Measurements from ENCODE around the gene TMPRSS6. TPM values are rescaled to one million over a fixed set of nuclear protein-coding genes. Genes with fewer than 3 reads are reported as not detected.

TMPRSS6 gene
- total and polyA plus RNA-seq, 4 donors = 0.09 to 1.0 (median 0.69) TPM

DNA sequence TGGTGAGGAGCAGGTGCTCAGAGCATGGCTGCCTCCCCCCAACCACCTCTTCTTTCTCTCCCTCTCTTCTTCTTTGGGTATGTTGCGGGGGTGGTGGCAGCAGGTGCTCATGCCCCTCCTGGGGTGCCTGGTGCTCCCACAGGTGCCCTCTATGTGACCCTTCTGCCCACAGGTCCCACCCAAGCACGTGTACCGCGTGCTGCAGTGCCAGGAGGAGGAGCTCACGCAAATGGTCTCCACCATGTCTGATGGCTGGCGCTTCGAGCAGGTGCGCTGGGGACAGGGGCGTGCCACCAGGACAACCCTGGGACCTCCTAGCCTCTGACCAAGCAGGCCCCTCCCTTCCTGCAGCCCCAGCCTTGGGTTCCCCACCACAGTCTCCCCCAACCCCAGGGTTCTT lies 52.3 kb downstream of the TMPRSS6 start:
- H3K9me3 ChIP-seq (ENCODE audit: control insufficient read depth in 4 of 4, insufficient read depth in 3 of 4, low read length in 3 of 4) = no peaks in the 10 kb centered on the region
- H3K4me1 ChIP-seq (ENCODE audit: control insufficient read depth in 5 of 5, insufficient read depth in 5 of 5, low read length in 5 of 5) = peaks cover 0 to 5% (median 0%) of the 10 kb centered on the region in 5 donors
- H3K27me3 ChIP-seq (ENCODE audit: control insufficient read depth in 3 of 3, insufficient read depth in 3 of 3, low read length in 2 of 3) = no peaks in the 10 kb centered on the region
- TF ChIP-seq, protein P1, sequence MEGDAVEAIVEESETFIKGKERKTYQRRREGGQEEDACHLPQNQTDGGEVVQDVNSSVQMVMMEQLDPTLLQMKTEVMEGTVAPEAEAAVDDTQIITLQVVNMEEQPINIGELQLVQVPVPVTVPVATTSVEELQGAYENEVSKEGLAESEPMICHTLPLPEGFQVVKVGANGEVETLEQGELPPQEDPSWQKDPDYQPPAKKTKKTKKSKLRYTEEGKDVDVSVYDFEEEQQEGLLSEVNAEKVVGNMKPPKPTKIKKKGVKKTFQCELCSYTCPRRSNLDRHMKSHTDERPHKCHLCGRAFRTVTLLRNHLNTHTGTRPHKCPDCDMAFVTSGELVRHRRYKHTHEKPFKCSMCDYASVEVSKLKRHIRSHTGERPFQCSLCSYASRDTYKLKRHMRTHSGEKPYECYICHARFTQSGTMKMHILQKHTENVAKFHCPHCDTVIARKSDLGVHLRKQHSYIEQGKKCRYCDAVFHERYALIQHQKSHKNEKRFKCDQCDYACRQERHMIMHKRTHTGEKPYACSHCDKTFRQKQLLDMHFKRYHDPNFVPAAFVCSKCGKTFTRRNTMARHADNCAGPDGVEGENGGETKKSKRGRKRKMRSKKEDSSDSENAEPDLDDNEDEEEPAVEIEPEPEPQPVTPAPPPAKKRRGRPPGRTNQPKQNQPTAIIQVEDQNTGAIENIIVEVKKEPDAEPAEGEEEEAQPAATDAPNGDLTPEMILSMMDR (IDR thresholded peaks at IDR 0.05; ENCODE audit: control extremely low read depth, extremely low read depth) = no peak
- H3K27ac ChIP-seq (ENCODE audit: low read depth in 1 of 2, low read length in 1 of 2) = no peak overlapping the region
- DNase-seq = no peak
- peaks cover 0 to 28% (median 7%) of the 10 kb centered on the region in 4 donors for H3K36me3 ChIP-seq (ENCODE audit: control insufficient read depth in 4 of 4, insufficient read depth in 4 of 4, low read length in 4 of 4)
- no peak for ATAC-seq (ENCODE audit: insufficient read depth, low FRiP score)
- H3K4me3 ChIP-seq = no peak overlapping the region
- no peak overlapping the region for H3K9ac ChIP-seq (ENCODE audit: insufficient read depth in 1 of 2, low read length in 2 of 2)
- WGBS, 2 donors = 87% methylated on average over 9 of the region's 9 CpGs

DNA sequence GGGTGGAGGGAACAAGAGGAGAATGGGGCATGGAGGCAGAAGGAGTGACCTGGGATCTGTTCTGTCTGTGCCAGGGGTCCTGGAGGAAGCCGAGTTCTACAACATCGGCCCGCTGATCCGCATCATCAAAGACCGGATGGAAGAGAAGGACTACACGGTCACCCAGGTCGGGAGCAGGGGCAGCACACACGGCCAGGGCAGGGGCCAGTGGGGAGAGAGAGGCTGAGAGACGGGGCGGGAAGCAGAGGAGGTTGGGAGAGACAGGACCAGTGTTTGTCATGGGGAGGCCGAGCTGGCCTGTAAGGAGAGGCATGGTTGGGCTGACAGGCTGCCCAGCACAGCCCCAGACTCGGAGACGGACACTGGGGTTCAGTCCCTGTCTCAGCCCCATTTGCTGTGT lies 53.3 kb downstream of the TMPRSS6 start:
- ATAC-seq (ENCODE audit: insufficient read depth, low FRiP score) (no peak), DNase-seq (no peak)
- TF ChIP-seq, protein P1 (IDR thresholded peaks at IDR 0.05; ENCODE audit: control extremely low read depth, extremely low read depth) = no peak
- Histone ChIP-seq H3K27me3 (ENCODE audit: control insufficient read depth in 3 of 3, insufficient read depth in 3 of 3, low read length in 2 of 3) (no peaks in the 10 kb centered on the region), H3K9me3 (ENCODE audit: control insufficient read depth in 4 of 4, insufficient read depth in 3 of 4, low read length in 3 of 4) (no peaks in the 10 kb centered on the region), H3K4me3 (no peak overlapping the region), H3K9ac (ENCODE audit: insufficient read depth in 1 of 2, low read length in 2 of 2) (no peak overlapping the region), H3K27ac (ENCODE audit: low read depth in 1 of 2, low read length in 1 of 2) (no peak overlapping the region), H3K36me3 (ENCODE audit: control insufficient read depth in 4 of 4, insufficient read depth in 4 of 4, low read length in 4 of 4) (peaks cover 0 to 27% (median 7%) of the 10 kb centered on the region in 4 donors), H3K4me1 (ENCODE audit: control insufficient read depth in 5 of 5, insufficient read depth in 5 of 5, low read length in 5 of 5) (peaks cover 0 to 8% (median 0%) of the 10 kb centered on the region in 5 donors)
- WGBS, 2 donors = 95 to 98% methylated on average over 13 of the region's 13 CpGs

DNA sequence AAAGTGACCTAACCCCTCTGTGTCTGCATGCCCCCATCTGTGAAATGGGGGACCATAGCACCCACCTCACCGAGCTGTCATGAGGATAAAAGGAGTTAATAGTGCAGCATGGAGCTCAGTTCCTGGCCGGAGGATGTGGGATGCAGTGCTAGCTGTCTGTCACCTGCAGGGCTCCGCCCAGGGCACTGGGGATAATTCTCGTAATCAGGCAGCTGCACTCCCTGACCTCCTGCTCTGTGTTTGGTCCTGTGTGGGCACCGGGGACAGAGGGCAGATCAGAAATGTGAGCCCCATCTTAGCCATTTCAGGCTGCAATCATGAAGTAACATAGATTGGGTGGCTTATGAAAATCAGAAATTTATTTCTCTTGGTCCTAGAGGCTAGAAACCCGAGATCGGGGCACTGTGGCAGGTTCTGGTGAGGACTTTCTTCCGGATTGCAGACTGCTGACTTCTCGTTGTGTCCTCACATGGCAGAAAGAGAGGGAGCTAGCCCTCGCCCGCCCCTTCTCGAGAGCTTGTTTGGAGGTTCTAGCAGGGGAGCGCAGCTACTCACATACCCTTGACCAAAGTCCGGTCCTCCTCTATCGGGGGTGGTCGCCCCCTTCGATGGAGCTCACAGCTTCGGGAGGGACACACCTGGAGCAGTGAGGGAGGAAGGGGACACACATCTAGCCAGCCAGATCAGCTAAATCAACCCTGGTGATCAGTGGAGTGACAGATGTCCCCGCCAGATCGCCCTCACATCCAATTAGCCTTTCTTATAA lies 54.7 kb downstream of the TMPRSS6 start:
- no peaks in the 10 kb centered on the region for H3K27me3 ChIP-seq (ENCODE audit: control insufficient read depth in 3 of 3, insufficient read depth in 3 of 3, low read length in 2 of 3)
- no peak overlapping the region for H3K4me3 ChIP-seq
- peaks cover 0 to 18% (median 7%) of the 10 kb centered on the region in 4 donors for H3K36me3 ChIP-seq (ENCODE audit: control insufficient read depth in 4 of 4, insufficient read depth in 4 of 4, low read length in 4 of 4)
- ATAC-seq (ENCODE audit: insufficient read depth, low FRiP score) (no peak), DNase-seq (no peak)
- H3K9me3 ChIP-seq (ENCODE audit: control insufficient read depth in 4 of 4, insufficient read depth in 3 of 4, low read length in 3 of 4) = no peaks in the 10 kb centered on the region
- WGBS, 2 donors = 92 to 93% methylated on average over 20 of the region's 20 CpGs
- no peak overlapping the region for H3K9ac ChIP-seq (ENCODE audit: insufficient read depth in 1 of 2, low read length in 2 of 2)
- H3K4me1 ChIP-seq (ENCODE audit: control insufficient read depth in 5 of 5, insufficient read depth in 5 of 5, low read length in 5 of 5) = peaks cover 0 to 8% (median 0%) of the 10 kb centered on the region in 5 donors
- H3K27ac ChIP-seq (ENCODE audit: low read depth in 1 of 2, low read length in 1 of 2) = no peak overlapping the region
- TF ChIP-seq, protein P1 (IDR thresholded peaks at IDR 0.05; ENCODE audit: control extremely low read depth, extremely low read depth) = no peak
